T-helper 2 cell (primary cell): ENCODE results near the gene OBSL1.

Source experiments
- DNase-seq, 5 experiments: peaks; one replicate each; pipeline versions ENCODE4 v3.0.0 to v3.0.0-alpha.2; 2012 to 2022
- total RNA-seq, 2 donors: gene quantifications; one replicate each; lab custom pipeline; 2026; lab: John Stamatoyannopoulos, UW

OBSL1 gene
- 0 to 2.0 reads per million in 2 donors for total RNA-seq

DNA sequence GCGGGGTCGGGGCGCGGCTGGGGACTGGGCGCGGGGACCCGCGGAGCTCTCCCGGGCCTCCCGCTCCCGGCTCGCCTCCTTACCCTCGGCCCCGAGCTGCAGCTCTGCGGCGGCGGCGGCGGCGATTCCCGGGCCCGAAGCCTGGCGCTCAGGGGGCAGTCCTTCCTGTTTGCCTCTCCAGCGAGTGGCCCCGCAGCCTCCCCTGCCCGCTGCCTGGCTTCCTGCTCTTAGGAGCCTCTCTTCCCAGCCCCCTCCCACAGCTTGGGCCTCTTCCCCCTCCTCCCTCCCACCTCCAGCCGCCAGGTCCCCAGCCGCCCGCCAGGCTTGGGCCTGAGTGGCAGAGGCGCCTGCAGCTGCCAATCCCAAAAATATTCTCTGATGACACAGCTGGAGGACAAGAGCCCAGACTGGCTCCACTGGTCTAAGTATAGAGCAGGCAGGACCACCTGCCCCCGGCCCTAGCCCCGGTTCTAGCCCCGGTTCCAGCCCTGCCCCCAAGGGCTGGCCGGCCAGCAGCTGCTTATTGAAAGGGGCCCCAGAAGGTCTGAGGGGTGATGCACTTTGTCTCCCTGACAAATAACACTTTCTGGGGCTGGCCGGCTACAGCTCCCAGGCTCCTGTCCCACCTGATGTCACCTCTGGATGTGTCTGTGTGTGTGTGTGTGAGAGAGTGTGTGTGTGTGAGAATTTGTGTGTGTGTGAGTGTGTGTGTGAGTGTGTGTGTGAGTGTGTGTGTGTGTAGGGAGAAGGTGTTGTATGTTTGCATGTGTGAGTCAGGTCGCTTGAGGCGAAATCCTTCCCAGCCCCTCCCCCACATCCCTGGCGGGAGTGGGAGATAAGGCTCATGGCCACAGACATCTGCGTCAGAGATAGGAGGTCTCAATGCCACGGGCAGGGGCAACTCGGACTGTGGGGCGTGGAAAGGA lies at the start of gene OBSL1:
OBSL1 (minus strand) TSS at position 229 of the 926 bp plus-strand sequence. CDS start 307 bp downstream, outside the sequence.
- DNase-seq, result no peak

DNA sequence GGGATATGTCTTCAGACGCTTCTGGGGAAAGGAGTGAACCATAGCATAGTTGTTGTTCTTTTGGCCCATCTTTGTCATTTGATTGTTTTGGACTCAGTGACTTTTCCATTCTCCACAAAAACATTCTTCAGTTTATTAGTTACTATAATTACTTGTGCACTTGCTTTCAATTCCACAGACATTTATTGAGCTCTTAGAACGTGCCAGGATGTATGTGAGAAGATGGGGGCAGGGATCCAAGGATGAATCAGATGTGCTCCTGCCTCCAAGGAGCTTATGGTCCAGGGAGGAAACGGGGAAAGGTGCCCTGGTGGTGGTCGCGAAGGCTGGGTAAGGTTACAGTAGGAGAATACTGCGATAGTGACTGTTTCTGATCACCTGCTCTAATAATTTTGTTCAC lies 49.2 kb upstream of the OBSL1 start:
- DNase-seq, result no peak

DNA sequence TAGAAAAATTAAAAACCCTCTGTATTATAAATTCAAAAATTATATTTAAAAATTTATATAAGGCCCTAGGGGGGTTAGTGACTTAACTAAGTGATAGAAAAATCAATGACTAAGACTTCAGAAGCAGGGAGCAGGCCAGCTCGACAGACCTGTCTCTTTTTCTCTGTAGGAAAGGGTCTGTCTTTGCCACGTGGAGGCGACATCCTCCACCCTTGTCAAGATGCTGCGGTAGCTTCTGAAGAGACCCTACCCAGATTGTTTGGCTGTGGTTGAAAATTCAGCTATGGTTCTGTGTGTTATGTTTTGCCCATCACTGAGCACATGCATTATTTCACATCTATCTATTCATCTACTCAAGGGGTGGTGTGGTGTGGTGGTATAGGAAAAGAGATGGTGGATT lies 47.9 kb upstream of the OBSL1 start:
- no peak for DNase-seq

DNA sequence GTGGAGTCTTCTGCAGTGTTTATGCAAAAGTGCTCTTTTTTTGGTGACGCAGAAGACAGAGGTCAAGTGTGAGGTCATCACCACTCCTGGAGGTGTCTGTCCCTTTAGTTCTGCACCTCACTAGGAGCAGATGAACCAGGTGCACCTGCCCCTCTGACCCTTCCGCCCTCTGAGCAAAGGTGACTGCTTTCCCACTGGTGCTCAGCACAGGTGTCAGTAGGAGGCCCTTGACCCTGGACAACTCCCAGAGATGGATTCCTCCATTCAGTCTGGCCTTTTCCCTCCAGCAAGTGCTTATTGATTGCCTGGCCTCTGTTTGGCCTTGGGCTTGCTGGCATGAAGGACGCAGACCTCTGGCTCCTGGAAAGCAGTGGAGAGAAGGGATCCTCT lies 47.4 kb upstream of the OBSL1 start:
- DNase-seq, result no peak

DNA sequence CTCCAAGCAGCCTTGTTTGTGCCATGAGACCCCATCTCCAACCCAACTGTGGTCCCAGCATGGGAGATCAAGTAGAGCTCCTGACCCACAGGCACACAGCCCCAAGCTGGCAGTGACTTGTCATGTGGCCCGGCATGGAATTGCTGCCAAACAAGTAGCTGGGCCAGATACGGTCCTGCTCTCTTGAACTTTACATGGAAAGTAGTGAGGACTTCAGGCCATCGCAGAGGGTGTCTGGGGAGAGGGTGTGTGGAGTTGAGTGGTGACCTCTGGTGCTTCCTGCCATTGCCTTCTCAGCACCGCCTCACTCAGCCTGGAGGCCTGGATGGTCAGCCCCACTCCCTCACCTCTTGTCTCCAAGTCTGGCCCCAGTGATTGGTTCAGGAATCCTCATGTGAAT lies 45.2 kb upstream of the OBSL1 start:
- DNase-seq, result no peak

DNA sequence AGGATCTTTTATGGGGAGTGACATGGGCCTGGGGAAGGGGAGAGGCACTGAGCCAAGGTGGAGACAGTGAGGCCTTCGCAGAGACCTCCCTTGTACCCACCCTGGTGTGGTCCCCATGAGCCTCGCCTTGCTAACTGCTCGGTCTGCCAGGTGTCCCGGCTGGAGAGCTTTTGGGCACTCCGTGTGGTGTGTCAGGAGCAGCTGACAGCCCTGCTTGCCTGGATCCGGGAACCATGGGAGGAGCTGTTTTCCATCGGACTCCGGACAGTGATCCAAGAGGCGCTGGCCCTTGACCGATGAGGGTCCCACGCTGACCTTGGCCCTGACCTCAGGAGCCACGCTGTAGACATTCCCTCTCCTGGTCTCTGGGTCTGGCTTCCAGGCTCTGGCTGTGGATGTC lies 44.6 kb upstream of the OBSL1 start:
- no peak for DNase-seq

DNA sequence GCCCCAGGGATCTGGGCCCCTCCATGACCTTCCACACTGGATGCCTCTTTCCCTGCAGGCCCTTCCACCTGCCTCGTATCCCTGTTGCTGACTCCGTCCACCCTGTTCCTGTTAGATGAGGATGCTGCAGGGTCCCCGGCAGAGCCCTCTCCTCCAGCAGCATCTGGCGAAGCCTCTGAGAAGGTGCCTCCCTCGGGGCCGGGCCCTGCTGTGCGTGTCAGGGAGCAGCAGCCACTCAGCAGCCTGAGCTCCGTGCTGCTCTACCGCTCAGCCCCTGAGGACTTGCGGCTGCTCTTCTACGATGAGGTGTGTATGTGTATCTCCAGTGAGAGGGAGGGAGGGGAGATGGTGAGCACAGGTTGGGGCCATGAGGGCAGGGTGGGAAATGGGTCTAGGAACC lies 43.7 kb upstream of the OBSL1 start:
- DNase-seq, result no peak

DNA sequence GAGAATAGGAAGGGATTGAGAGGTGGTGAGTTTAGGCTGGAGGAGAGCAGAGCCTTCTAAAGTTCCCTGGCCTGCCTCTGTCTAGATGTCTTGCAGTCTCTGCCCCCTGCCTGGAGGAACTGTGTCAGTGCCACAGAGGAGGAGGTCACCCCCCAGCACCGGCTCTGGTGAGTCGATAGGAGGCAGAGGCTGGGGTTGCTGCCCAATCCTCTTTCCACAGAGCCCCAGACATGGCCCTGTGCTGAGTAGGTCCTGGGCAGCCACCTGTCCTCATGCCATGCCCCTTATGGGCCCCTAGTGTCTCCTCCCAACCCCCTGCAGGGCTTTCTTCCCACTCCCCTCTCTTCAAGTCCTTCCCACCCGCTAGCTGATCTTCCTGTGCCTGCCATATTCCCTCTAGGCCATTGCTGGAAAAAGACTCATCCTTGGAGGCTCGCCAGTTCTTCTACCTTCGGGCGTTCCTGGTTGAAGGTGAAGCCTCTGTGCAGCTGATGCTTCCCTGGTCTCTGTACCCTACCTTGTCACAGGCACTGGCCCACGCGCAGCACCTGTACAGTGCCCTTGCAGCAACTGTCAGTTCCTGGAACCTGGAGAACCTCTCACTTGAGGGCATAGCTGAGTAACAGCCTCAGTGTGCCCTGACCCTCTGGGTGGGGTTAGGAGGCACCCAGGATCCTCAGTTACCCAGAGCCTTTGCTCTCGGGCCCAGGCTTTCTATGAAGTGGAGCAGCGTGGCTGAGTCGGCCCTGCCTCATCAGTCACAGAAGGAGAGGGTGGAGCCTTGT lies 42.9 kb upstream of the OBSL1 start:
- DNase-seq, result no peak

DNA sequence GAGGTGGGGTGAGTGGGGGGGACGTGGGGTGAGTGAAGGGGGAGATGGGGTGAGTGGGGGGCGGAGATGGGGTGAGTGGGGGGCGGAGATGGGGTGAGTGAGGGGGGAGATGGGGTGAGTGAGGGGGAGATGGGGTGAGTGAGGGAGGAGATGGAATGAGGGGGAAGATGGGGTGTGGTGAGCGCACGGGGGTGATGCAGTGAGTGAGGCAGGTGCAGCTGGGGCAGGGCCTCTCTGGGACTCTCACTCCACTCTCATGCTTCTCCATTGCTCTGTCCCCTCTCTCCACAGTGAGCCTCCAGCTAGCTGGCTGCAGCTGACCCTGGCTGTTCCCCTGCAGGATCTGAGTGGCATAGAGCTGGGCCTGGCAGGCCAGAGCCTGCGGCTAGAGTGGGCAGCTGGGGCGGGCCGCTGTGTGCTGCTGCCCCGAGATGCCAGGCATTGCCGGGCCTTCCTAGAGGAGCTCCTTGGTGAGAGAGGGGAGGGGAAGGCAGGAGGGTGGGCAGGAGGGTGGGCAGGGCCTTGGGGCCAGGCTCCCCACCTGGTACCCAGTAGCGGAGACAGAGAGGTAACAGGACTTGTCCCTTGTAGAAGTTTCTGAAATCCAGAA lies 42.2 kb upstream of the OBSL1 start:
- no peak for DNase-seq

DNA sequence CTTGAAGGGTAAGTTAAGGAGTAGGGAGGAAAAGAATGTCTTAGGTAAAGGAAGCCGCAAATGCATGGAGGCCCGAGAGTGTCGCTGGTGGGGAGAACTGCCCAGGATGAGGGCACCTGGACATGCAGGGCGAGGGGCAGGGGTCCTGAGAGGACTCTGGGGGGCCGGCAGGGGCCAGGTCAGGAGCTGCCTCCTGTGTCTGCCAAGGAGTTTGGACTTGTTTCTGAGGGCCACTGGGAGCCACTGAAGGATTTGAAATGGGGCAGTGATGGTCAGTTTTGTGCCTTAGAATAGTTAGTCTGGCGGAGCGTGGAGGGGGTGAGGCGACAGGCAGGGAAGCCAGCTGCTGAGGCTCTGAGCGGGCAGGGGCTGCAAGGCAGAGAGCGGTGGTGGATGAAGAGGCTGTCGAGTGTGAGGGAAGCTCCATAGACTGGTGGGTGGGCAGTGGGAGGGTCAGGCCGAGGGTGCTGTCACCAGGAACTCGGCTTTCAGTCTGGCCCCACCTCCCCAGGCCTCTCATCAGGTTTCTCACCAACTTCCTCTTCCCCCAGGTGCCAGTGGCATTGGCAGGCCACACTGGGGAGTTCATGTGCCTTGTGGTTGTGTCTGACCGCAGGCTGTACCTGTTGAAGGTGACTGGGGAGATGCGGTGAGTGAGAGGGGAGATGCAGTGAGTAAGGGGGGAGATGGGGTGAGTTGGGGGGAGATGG lies 41.4 kb upstream of the OBSL1 start:
- peak in 2 of 5 experiments; percentile 12 to 53 for DNase-seq

DNA sequence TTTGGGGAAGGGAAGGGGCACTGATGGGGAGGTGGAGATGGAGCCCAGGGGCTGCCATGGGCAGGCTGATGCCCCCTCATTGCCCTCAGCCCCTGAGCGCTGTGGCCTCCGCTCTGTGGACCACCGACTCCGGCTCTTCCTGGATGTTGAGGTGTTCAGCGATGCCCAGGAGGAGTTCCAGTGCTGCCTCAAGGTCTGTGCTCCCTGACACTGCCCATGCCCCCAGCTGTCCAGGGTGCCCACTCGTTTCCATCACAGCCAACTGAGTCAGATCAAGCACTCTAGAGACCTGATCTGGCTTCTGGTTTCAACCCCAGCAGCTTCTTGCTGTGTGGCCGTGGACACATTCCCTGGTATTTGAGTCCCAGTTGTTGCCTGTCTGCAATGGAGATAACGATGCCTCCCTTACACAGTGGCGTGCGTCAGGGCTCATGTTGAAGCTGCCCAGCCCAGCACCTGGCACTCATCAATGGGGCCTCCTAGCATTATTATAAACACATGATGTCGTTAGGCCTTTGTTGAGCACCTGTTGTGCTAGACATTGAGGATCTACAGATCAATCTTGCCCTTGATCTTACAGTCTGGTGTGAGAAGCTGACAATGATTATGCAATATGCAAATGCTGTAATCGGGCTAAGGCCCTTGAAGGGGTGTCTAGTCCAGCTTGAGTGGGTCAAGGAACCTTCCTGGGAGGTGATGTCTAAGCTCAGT lies 40.7 kb upstream of the OBSL1 start:
- no peak for DNase-seq

DNA sequence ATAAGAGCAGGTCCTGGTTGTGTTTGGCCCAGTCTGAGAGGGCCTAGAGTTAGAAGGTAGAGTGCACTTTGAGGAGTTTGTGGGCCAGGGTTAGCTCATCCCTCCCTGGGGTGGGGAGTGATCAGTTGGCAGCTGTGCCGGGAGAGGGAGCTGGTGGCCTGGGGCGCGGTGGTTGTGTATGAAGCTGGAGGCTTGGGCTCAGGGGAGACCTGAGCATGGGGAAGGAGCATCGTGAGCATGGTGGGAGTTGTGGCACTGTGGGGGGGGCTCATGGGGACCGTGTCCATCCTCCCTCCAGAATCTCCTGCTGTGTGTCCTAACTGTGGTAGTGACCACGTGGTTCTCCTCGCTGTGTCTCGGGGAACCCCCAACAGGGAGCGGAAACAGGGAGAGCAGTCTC lies 40.0 kb upstream of the OBSL1 start:
- no peak for DNase-seq

DNA sequence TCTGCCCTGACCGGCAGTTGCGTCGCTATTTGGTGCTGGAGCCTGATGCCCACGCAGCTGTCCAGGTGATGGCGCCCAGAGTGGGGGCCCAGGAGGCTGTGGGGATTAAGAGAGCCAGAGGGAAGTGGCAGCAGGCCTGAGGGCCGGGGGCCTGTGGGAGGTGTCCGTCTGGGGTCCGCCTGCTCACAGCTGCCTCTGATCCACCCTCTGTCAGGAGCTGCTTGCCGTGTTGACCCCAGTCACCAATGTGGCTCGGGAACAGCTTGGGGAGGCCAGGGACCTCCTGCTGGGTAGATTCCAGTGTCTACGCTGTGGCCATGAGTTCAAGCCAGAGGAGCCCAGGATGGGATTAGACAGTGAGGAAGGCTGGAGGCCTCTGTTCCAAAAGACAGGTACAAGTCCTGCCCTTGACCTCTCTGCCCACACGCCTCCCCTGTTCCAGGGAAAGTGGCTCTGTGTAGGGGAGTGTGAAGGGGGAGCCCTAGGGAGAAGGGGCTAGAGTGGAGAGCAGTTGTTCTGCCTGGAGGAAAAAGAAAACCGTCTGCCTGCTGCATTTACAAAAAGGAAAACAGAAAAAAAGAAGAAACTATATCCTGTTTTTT lies 37.9 kb upstream of the OBSL1 start:
- DNase-seq, result no peak

DNA sequence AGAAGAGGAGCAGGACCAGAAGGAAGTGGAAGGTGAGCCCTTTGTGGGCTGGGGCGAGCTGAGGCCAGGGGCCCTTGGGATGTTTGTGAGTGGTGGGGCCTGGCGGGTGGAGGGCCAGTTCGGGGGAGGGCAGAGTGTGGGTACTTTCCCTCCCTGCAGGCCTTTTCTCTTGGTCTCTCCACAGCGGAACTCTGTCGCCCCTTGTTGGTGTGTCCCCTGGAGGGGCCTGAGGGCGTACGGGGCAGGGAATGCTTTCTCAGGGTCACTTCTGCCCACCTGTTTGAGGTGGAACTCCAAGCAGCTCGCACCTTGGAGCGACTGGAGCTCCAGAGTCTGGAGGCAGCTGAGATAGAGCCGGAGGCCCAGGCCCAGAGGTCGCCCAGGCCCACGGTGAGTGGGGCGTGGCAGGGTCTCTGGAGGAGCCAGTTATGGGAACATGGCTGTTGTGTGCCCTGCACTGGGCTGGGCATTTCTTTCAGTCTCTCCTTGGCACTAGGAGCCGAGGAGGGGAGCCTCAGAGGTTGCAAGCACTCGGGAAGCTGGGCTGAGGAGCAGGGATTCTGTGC lies 37.1 kb upstream of the OBSL1 start:
- no peak for DNase-seq

DNA sequence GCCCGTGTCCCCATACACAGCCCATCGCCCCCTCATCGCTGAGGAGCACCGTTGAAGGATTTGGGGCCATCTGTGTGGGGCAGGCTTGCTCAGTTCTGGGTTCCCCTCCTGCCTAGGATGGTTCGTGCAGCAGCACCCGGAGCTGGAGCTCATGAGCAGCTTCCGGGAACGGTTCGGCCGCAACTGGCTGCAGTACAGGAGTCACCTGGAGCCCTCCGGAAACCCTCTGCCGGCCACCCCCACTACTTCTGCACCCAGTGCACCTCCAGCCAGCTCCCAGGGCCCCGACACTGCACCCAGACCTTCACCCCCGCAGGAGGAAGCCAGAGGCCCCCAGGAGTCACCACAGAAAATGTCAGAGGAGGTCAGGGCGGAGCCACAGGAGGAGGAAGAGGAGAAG lies 36.6 kb upstream of the OBSL1 start:
- no peak for DNase-seq

DNA sequence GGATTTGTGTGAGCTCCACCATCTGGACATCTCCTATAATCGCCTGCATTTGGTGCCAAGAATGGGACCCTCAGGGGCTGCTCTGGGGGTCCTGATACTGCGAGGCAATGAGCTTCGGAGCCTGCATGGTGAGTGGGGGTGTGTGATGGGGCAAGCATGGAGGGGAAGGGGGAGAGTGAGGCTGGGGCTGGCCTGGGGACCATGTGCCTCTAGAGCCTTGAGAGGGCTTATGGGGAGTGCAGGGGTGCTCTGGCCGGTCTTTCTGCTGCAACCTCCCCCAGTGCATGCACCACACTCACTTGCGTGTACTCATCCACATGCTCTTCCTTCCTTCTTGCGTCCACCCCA lies 34.2 kb upstream of the OBSL1 start:
- no peak for DNase-seq

DNA sequence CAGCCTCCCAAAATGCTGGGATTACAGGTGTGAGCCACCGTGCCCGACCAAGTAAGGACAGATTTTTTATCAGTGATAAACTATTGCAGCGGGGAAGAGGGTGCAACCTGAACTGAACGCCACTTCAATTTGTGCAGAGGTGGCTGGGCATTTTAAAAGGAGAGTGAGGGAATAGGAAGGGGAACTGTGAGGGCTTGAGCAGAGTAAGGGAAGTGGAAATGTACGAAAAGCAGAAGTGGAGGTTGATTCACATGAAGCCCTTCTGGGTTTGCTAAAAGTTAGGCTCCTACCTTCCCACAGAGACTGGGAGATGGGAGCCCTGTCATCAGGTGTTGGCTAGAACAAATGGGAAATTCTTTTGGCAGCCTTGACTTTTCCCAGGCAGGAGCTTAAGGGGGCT lies 32.4 kb upstream of the OBSL1 start:
- DNase-seq, result no peak

DNA sequence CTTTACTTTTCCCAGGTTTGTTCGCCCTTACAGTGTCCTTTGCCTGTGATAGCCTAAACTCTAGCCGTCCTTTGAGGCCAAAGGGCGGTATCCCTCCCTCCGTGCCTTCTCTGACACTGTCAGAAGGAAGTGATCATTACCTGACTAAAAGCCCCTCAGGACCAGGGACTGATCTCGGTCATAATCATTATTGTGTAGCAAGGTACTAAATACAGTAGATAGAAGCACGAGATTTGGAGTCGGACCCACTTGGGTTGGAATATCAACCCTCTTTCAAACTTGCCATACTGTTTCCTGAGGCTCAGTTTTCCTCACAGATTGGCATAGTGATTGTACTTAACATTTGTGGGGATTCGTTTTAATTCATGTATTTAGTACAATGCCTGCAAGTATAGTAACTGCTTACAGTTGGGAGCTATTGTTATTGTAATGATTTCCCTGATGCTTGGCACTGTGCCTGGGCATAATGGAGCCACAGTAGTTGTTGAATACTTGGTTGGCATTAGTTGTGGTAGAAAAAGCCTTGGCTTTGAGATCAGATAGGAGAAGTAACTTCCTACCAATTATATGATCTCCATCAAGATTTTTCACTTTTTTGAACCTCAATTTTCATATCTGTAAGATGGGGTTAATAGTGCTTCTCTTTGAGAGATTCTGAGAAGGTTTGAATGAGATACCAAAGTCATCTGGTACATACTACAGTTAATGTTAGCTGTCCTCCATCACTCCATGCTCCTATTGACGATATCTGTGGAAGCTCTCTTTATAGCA lies 27.2 kb upstream of the OBSL1 start:
- DNase-seq, result no peak

DNA sequence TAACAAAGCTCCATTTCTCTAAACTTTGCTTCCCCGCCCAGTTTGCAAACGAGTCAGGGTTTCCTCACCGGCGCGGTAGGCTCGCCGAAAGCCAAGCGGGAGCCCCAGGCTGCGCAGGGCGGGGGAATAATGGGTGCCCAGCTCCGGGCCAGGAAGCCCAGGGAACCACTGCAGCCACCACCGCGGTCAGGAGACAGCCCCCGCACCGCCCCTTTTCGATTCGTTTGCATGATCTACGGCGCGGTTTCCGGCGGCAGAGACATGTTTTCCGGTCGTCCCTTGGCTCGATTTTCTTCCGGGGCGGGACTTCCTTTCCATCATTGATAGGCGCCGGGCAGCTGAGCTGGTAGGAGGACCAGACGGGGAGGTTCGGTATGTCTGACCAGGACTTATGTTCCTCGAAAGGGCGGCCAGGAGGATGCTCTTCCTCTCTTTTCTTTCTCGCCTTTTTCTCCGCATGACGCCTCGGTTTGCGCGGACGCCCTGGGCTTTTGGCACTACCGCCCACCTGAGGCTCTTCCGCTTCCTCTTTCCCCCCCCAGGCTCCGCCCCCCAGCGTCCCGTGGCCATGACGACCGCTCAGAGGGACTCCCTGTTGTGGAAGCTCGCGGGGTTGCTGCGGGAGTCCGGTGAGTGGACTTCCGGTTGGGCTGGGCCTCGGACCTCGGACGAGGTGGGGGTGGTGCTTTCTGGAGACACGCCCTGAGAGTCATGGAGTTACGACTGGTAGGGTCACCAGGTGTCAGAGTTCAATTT lies 26.4 kb upstream of the OBSL1 start, which contains the start of gene STK11IP:
STK11IP (plus strand) TSS at position 306 of the 756 bp plus-strand sequence; CDS start at position 569, 263 bp downstream.
- DNase-seq, result peak; percentile 72 to 96 (median 85)
